Mesenteric fat pad (tissue), 1 donor: ENCODE measurements around the gene EEIG1. TPM values are rescaled to one million over a fixed set of nuclear protein-coding genes. Genes with fewer than 3 reads are reported as not detected.

Experiments
- DNase-seq: peaks from one replicate; pipeline ENCODE4 v3.0.0-alpha.2; 2020; ENCODE audit warnings: low spot score
- total RNA-seq: library from RNA; stranded (reverse); fragmentation: NEBNext Ultra II Directional; extraction: Animal tissue kit (Norgen Biotek cat#: 25700); gene quantifications from one replicate; pipeline ENCODE4 v1.2.1, GENCODE V29; 2021
- donor health status: DM: yes; HTN: yes; CAD: no.

Gene EEIG1
- total RNA-seq, 1 donor from 2014 or later = 12.8 TPM

- no peak for DNase-seq
Measured at GRCh38 chr9:127975376-127976315, 5.1 kb downstream of the EEIG1 start.

GRCh38 chr9:127974769-127975261 lies 6.0 kb downstream of the EEIG1 start:
- DNase-seq = no peak

GRCh38 chr9:127974001-127974768 lies 6.6 kb downstream of the EEIG1 start:
- DNase-seq = no peak

- DNase-seq = no peak
Measured at GRCh38 chr9:127973169-127974000, 7.4 kb downstream of the EEIG1 start.

GRCh38 chr9:127972236-127972871 lies 8.4 kb downstream of the EEIG1 start:
- DNase-seq = no peak

- no peak for DNase-seq
Measured at GRCh38 chr9:127971357-127972235, 9.2 kb downstream of the EEIG1 start.

- DNase-seq = no peak
Measured at GRCh38 chr9:127970401-127971313, 10.1 kb downstream of the EEIG1 start.

GRCh38 chr9:127968700-127969383 lies 11.9 kb downstream of the EEIG1 start:
- DNase-seq = no peak

- DNase-seq = no peak
Measured at GRCh38 chr9:127968042-127968441, 12.7 kb downstream of the EEIG1 start.

- no peak for DNase-seq
Measured at GRCh38 chr9:127967151-127967809, 13.5 kb downstream of the EEIG1 start.

GRCh38 chr9:127966416-127967150 lies 14.2 kb downstream of the EEIG1 start:
- no peak for DNase-seq

GRCh38 chr9:127965953-127966352 lies 14.8 kb downstream of the EEIG1 start:
- DNase-seq = no peak

- DNase-seq = no peak
Measured at GRCh38 chr9:127963359-127964064, 17.3 kb downstream of the EEIG1 start.

GRCh38 chr9:127963041-127963358 lies 17.8 kb downstream of the EEIG1 start:
- no peak for DNase-seq

GRCh38 chr9:127962278-127962677 lies 18.5 kb downstream of the EEIG1 start:
- DNase-seq = no peak

GRCh38 chr9:127961613-127962155 lies 19.1 kb downstream of the EEIG1 start:
- DNase-seq = no peak
